HG03571 (cell line): ENCODE measurements around the gene C18orf32.
"Not testable (repeated sequence)": the region's sequence is repeated elsewhere in the genome, so short reads cannot be mapped to it uniquely, and the experiment has no call there.

Experiments used
- ATAC-seq: cut with Tn5 transposase; IDR thresholded peaks from one replicate; pipeline ENCODE4 v1.9.1; 2021; ENCODE audit not compliant: unreplicated experiment

The C18orf32 gene

GRCh38 chr18:49503931-49504330 is 16.9 kb upstream of the C18orf32 start:
- ATAC-seq: no peak

GRCh38 chr18:49500201-49500921 is 13.3 kb upstream of the C18orf32 start:
- ATAC-seq: no peak

- ATAC-seq: no peak
Observed at GRCh38 chr18:49499046-49499637, 12.1 kb upstream of the C18orf32 start.

GRCh38 chr18:49495480-49495879 is 8.4 kb upstream of the C18orf32 start:
- no peak for ATAC-seq

GRCh38 chr18:49495076-49495475 is 8.0 kb upstream of the C18orf32 start:
- ATAC-seq: no peak

- ATAC-seq: no peak
Observed at GRCh38 chr18:49494660-49495059, 7.6 kb upstream of the C18orf32 start.

GRCh38 chr18:49492694-49493033 is 5.6 kb upstream of the C18orf32 start:
- ATAC-seq: no peak

GRCh38 chr18:49491857-49492693 is 5.0 kb upstream of the C18orf32 start, which contains the start of gene RPL17:
TSS of gene RPL17 (minus strand) at chr18:49492465.
- peak; percentile 74 for ATAC-seq

- ATAC-seq: no peak
Observed at GRCh38 chr18:49491534-49491856, 4.5 kb upstream of the C18orf32 start.

GRCh38 chr18:49490246-49490762 is 3.3 kb upstream of the C18orf32 start:
- no peak for ATAC-seq

- ATAC-seq: no peak
Observed at GRCh38 chr18:49487711-49488310, 777 bp upstream of the C18orf32 start.

- no peak for ATAC-seq
Observed at GRCh38 chr18:49486606-49486952, 455 bp downstream of the C18orf32 start.

- no peak for ATAC-seq
Observed at GRCh38 chr18:49486134-49486533, 900 bp downstream of the C18orf32 start.

- ATAC-seq: no peak
Observed at GRCh38 chr18:49483198-49483597, 3.8 kb downstream of the C18orf32 start.

GRCh38 chr18:49481907-49482306 is 5.1 kb downstream of the C18orf32 start:
- ATAC-seq: no peak

GRCh38 chr18:49481317-49481716 is 5.7 kb downstream of the C18orf32 start:
- ATAC-seq: no peak

GRCh38 chr18:49479381-49480137 is 7.5 kb downstream of the C18orf32 start:
- no peak for ATAC-seq

- no peak for ATAC-seq
Observed at GRCh38 chr18:49476664-49477411, 10.2 kb downstream of the C18orf32 start.

- not testable (repeated sequence) for ATAC-seq
Observed at GRCh38 chr18:49474935-49475334, 12.1 kb downstream of the C18orf32 start.

- no peak for ATAC-seq
Observed at GRCh38 chr18:49473721-49474120, 13.3 kb downstream of the C18orf32 start.
